RWPE1 (cell line): Measurements from ENCODE around the gene SGSH.
"Not testable (repeated sequence)": the region's sequence is repeated elsewhere in the genome, so short reads cannot be mapped to it uniquely, and the experiment has no call there.

Experiments used
- CTCF ChIA-PET: fragments of 350-600 bp; sonication (Branson Sonifier 250); formaldehyde crosslinking; extraction: SDS; loops from one replicate; lab custom pipeline; 2021; lab: Yijun Ruan, JAX
- POLR2A ChIA-PET: fragments of 400-600 bp; formaldehyde crosslinking; extraction: SDS; loops from one replicate; lab custom pipeline; 2020; ENCODE audit warnings: antibody characterized with exemption; ENCODE audit not compliant: low non-redundant PET; lab: Yijun Ruan, JAX
- DNase-seq: peaks from one replicate; pipeline ENCODE4 v3.0.0; 2012; ENCODE audit warnings: low spot score
- H3K27ac ChIP-seq: fragments of 450-650 bp; 2 replicates; pipeline ENCODE4 v1.5.1; 2017
- TF ChIP-seq, protein P1 (sequence below): fragments of 450-650 bp; conservative IDR thresholded peaks from 2 replicates; pipeline ENCODE4 v1.5.1; 2017; ENCODE audit warnings: low read depth, mild to moderate bottlenecking

Gene SGSH

DNA sequence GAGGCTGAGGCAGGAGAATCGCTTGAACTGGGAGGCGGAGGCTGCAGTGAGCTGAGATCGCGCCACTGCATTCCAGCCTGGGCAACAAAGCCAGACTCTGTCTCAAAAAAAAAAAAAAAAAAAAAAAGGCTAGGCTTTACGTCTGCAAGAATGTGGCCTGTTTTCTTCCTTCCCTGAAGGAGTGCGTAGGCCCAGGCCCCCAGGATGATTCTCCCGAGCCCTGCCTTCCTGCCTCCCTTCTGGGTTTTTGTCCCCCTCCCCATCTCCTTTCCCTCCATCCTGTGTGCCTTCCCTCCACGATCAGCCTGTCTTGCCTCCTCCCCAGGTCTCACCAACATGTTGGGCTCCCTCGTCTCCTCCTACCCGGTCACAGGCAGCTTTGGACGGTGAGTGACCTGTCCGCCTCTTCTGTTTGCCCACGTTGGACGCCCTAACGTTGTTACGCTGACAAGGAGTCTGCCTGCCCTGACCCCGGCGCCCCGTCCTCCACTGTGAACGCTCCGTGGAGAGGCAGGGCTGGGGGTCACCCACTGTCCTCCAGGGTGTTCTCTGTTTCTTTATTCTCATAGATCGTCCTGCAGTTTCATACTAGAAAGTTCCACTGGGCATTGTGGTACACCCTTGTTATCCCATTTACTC lies 24.9 kb upstream of the SGSH start:
- H3K27ac ChIP-seq, result no peak overlapping the region
- ChIA-PET POLR2A (no interaction called here), CTCF (interaction anchor here (0.7 kb wide), 1 partner anchor 77 kb away, joined by 4 read pairs; no protein-coding TSS in a partner anchor)
- TF ChIP-seq, protein P1, sequence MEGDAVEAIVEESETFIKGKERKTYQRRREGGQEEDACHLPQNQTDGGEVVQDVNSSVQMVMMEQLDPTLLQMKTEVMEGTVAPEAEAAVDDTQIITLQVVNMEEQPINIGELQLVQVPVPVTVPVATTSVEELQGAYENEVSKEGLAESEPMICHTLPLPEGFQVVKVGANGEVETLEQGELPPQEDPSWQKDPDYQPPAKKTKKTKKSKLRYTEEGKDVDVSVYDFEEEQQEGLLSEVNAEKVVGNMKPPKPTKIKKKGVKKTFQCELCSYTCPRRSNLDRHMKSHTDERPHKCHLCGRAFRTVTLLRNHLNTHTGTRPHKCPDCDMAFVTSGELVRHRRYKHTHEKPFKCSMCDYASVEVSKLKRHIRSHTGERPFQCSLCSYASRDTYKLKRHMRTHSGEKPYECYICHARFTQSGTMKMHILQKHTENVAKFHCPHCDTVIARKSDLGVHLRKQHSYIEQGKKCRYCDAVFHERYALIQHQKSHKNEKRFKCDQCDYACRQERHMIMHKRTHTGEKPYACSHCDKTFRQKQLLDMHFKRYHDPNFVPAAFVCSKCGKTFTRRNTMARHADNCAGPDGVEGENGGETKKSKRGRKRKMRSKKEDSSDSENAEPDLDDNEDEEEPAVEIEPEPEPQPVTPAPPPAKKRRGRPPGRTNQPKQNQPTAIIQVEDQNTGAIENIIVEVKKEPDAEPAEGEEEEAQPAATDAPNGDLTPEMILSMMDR, result no peak
- DNase-seq, result no peak

DNA sequence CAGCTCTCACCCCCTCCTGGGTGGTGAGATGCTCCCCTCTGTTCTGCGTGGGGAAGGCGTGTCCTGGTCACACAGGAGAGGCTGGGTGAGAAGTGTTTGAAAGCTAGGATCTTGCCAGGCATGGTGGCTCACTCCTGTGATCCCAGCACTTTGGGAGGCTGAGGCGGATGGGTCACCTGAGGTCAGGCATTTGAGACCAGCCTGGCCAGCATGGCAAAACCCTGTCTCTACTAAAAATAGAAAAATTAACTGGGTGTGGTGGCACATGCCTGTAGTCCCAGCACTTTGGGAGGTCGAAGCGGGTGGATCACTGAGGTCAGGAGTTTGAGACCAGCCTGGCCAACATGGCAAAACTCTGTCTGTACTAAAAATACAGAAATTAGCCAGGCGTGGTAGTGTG lies 24.3 kb upstream of the SGSH start:
- POLR2A ChIA-PET, result not testable (repeated sequence)
- CTCF ChIA-PET, result interaction anchor here (0.7 kb wide), 1 partner anchor 78 kb away, joined by 4 read pairs; no protein-coding TSS in a partner anchor

DNA sequence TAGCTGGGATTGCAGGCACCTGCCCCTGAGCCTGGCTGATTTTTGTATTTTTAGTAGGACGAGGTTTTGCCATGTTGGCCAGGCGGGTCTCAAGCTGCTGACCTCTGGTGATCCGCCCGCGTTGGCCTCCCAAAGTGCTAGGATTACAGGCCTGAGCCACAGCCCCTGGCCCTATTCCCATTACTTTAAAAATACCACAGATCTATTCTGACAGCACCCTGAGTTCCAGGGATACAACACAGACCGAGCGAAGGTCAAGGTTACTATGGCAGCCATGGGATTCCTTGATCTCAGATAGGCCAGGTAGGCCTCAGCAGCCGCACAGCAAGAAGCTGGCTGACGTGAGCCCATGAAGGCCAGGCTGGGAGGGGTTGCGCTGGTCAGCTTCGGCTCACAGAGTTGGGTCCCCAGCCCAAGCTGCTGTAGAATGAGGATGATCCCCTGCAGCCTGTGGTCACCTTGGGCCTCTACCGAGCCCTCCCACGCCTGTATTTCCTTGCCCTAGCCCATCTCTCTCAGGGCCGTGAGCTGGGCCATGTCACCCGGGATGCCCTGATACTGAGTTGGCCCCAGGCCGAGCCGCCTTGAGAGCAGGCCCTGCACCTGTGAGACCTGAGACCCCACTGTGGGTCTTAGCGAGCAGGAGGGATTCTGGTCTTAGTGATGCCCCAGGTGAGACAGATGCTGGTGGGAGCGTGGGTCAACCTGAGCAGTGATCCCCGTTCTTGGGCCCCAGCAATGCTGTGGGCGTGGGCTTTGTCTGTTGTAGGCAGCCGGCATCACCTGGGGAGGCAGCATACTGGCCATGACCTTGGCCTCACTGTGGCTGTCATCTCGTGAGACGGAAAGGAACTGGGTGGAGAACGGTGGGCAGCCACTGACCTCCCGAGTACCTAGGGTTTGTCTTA lies 23.6 kb upstream of the SGSH start:
- TF ChIP-seq, protein P1, result no peak
- peak overlapping the region; percentile 2; the same call in 1 of the 2 replicates for H3K27ac ChIP-seq
- DNase-seq, result no peak
- POLR2A ChIA-PET, result no interaction called here
- CTCF ChIA-PET, result interaction anchor here (0.6 to 0.9 kb wide), 2 partner anchors 14 to 435 kb away, joined by 4 to 5 read pairs; no protein-coding TSS in a partner anchor

More for the DNA sequence above, 24.3 kb upstream of the SGSH start:
- not testable (repeated sequence) for DNase-seq, H3K27ac ChIP-seq

DNA sequence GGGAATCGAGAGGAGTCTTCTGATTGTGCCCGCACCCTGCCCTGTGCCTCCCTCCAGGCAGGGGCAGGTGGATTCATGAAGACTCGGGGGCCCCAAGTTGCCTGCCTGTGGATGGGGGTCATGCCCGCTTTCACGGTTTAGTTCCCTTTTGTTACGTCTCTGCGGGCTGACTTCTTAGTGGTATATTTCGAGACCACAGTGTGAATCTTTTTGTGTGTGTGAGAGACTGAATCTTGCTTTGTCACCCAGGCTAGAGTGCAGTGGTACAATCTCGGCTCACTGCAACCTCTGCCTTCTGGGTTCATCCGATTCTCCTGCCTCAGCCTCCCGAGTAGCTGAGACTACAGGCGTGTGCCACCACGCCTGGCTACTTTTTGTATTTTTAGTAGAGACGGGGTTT lies 22.4 kb upstream of the SGSH start:
- no peak overlapping the region for H3K27ac ChIP-seq
- TF ChIP-seq, protein P1, result no peak
- CTCF ChIA-PET, result interaction anchor here (0.9 kb wide), 1 partner anchor 13 kb away, joined by 5 read pairs; no protein-coding TSS in a partner anchor
- POLR2A ChIA-PET, result no interaction called here
- DNase-seq, result no peak

DNA sequence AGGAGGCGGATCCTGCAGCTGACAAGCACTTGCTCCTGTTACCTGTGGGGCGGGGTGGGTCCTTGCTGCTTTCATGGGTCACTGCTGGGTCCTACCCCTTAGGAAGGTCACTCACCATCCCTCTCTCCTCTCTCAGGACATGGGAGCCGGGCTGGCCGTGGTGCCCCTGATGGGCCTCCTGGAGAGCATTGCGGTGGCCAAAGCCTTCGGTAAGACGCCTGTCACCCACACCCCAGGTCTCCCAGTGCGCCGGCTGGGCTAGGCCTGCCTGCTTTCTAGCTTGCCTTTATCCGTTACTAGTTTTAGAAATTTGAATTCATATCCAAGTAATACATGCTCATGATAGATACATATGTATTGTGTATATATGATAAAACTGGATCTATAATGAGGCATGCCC lies 17.3 kb upstream of the SGSH start:
- no peak for DNase-seq
- TF ChIP-seq, protein P1, result no peak
- H3K27ac ChIP-seq, result no peak overlapping the region
- ChIA-PET CTCF (no interaction called here), POLR2A (interaction anchor here (0.5 kb wide), 1 partner anchor 19 kb away, joined by 5 read pairs; no protein-coding TSS in a partner anchor)

DNA sequence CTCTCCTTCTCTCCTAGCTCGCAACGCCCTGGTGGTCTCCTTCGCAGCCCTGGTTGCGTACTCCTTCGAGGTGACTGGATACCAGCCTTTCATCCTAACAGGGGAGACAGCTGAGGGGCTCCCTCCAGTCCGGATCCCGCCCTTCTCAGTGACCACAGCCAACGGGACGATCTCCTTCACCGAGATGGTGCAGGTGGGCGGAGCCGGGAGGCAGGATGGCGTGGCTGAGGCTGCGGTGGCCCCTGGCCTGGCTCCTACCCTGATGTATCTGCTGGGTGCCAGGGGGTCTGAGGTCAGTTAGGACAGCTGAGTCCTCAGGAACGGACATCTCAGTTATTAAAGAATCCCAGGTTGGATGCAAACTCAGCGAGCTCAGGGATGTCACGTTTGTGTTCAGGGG lies 16.8 kb upstream of the SGSH start:
- POLR2A ChIA-PET, result interaction anchor here (0.5 kb wide), 1 partner anchor 20 kb away, joined by 5 read pairs; no protein-coding TSS in a partner anchor
- CTCF ChIA-PET, result interaction anchor here (0.5 kb wide), 1 partner anchor 1302 kb away, joined by 3 read pairs; no protein-coding TSS in a partner anchor
- TF ChIP-seq, protein P1, result no peak
- H3K27ac ChIP-seq, result no peak overlapping the region
- DNase-seq, result no peak
